Middle frontal gyrus (tissue), 1 donor: ENCODE results near the gene NAV2.
A peak's percentile ranks its signal among the peaks of the same experiment; 100 is the strongest.
"Not testable (repeated sequence)": the region's sequence is repeated elsewhere in the genome, so short reads cannot be mapped to it uniquely, and the experiment has no call there.

Experiments
- DNase-seq: peaks from one replicate; pipeline ENCODE4 v3.0.0-alpha.2; 2015; ENCODE audit warnings: low spot score; ENCODE audit errors: extremely low spot score

Gene NAV2

GRCh38 chr11:19891022-19891421 lies 178.4 kb downstream of the NAV2 start:
- no peak for DNase-seq

DNA sequence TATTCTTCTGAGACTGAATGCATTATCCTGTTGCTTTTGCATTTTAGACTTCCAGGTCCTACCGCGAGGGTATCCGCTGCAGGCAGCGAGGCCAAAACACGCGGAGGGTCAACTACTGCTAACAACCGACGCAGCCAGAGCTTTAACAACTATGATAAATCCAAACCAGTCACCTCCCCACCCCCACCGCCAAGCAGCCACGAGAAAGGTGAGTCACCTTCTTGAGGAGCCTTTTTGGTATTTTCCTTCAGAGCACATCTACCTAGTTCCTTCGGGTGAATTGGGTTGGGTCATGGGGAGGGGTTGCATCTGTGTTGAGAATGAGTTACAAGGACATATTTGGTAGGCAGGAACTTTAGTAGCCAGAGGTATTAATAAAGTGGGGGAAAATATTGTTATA lies 179.8 kb downstream of the NAV2 start:
- DNase-seq = no peak

DNA sequence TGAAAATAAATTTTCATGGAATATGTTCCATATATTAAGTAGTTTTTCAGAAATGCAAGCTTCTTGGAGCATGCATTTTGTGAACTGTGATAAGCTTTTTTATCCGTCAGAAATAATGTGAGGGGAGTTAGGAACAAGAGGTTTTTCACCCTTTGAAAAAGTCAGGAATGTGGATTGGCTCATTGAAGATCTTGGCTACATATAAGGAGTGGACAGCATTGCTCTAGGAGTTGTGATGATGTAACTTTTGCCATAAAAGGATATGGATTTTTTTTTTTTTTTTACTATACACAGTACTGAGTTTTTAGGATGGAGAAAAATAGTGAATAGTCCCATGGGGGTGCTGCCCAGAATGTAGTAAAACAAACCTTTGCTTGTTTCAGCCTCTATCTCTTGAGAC lies 180.2 kb downstream of the NAV2 start:
- no peak for DNase-seq

DNA sequence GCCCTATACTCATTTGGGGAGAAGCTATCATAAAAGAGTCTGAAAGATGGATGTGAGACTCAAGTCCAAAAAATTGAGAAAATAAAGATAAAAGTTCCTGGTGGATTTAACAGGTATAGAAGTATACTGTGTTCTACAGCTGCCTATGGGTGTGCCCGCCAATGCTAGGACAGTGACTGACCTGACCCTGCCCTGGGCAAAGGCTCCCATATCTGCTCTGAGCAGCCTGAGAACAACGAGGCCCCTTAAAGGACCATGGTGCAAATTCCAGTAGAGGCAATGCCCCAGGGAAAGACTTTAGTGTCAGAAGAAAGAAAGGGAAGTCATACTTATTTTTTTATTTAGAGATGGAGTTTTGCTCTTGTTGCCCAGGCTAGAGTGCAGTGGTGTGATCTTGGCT lies 181.8 kb downstream of the NAV2 start:
- DNase-seq = no peak

DNA sequence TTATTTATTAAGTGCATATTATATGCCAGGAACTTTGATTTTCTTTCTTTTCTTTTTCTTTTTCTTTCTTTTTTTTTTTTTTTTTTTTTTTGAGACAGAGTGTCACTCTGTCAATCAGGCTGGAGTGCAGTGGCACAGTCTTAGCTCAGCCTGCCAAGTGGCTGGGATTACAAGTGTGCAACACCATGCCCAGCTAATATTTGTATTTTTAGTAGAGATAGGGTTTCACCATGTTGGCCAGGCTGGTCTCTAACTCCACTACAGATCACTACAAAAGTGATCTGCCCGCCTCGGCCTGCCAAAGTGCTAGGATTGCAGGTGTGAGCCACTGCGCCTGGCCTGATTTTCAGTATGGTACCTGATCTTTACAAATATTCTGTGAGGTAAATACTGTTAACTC lies 182.4 kb downstream of the NAV2 start:
- not testable (repeated sequence) for DNase-seq

DNA sequence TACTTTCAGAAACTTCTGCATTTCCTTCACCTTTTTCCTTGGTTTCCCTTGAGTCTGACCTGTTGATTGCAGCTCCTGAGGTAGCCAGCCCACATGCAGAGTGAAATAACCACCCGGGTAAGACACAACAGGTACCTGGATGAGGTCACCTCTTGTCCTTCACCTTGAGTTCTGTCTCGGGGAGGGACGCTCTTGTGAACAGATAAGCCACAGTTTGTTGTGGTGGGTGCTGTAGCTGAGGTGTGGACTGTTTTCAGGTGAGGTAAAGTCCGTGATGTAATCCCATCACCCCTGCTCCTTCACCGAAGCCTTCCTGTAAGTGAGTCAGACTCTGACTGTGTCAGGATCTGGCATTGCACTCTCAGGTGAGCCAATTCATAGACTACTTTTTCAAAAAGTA lies 183.1 kb downstream of the NAV2 start:
- DNase-seq = no peak

DNA sequence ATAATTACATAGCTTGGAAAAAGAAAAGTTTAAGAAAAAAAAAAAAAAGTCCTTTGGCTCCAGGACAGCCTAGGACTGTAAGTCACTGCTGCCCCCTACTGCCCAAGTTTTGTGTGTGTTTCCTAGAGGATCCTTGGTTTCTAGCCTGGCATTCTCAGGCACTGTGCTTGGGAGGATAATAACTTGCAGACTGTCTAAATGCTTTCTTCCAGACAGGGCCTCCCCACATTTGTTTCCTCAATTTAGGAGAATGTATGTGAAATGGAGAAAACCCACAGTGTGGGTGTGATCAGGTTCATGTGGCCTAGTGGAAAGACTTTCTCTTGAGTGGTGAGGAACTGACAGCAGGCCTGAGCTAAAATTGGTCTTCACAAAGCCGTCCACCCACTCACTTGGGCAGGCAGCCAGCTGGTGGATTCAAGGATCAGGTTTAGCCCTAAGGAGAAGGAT lies 191.0 kb downstream of the NAV2 start:
- peak; percentile 70 for DNase-seq

DNA sequence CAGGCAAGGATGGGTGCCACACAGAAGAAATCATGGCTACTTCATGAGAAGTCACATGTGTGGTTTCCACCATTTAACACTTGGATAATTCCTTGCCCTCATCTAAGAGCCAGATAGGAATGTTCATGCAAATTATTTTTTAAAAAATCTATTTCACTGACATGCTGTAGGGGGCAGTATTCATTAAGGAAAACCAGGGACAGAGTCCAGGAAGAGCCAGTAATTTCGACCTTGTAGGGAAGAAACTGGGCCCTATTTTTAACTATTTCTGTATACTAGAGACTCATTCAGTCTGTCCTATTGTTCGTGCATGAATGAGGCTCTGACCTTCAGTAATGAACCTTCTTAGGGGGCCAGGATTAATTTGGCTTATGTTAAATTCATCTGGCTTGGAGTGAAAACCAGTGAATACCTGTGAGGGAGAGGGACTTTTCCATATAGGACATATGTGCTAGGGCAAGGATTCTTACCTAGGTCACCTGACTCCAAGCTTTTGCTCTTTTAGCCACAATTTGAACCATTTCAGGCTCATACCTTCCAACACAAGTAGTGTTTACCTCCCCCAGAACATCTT lies 192.7 kb downstream of the NAV2 start:
- peak; percentile 9 for DNase-seq

DNA sequence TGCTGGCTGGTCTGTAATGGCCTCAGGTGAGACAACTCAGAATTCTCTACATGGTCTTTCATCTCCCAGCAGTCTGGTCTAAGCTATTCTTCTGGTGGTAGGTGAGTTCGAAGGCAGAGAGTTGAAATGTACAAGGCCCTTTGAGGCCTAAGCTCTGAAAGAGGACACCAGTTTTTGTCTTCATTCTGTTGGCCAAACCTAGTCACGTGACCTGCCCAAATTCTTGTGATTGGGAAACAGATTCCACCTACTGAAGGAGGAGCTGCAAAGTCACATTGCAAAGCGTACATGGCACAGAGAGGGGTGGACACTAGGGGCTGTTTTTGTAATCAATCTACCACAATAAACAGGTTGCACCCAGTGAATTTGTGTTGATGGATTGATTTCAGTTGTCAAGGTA lies 193.5 kb downstream of the NAV2 start:
- DNase-seq = no peak

DNA sequence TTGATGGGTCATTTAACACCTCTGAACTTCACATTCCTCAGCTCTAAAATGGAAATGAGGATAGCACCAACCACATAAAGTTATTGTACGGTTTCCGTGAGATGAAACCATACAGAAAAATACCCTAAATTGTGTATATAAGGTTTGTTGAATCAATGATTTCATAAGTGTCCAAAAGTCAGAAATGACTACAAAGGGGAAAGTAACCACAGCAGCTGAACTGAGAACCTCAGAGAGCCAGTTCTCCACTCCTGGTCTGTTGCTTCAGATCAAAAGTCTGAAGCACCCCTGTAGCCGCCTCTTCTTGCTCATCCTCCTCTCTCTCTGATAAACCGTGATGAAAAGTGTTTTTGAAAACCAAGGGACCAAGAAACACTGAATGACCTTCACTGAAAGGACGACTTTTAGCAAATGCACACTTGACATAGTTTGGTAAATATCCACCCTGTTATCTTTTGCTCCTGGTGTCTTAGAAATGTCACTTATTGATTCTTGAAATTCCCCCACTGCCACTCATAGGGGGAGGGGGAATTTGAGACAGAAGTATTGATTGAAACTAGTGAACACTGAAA lies 194.5 kb downstream of the NAV2 start:
- DNase-seq = no peak

- DNase-seq = no peak
Observed at GRCh38 chr11:19907839-19908238, 195.2 kb downstream of the NAV2 start.

DNA sequence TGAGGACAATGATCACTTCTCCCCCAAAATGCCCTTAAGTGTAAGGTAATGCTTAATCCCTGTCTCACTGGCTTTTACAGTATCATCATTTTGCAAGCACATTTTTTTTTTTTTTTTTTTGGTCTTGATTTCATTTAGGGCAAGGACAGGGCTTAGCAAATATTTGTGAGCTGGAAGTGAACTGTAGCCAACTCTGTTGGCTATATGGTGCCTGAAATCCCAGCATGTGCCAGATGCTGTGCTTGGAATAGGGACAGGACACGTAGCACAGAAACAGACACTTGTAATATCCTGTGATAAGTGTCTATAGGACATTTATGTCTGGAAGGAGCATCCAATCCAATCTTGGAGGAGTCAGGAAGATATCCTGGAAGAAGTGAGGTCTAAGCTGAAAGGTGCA lies 198.3 kb downstream of the NAV2 start:
- DNase-seq = no peak

GRCh38 chr11:19912115-19912957 lies 199.7 kb downstream of the NAV2 start:
- no peak for DNase-seq

DNA sequence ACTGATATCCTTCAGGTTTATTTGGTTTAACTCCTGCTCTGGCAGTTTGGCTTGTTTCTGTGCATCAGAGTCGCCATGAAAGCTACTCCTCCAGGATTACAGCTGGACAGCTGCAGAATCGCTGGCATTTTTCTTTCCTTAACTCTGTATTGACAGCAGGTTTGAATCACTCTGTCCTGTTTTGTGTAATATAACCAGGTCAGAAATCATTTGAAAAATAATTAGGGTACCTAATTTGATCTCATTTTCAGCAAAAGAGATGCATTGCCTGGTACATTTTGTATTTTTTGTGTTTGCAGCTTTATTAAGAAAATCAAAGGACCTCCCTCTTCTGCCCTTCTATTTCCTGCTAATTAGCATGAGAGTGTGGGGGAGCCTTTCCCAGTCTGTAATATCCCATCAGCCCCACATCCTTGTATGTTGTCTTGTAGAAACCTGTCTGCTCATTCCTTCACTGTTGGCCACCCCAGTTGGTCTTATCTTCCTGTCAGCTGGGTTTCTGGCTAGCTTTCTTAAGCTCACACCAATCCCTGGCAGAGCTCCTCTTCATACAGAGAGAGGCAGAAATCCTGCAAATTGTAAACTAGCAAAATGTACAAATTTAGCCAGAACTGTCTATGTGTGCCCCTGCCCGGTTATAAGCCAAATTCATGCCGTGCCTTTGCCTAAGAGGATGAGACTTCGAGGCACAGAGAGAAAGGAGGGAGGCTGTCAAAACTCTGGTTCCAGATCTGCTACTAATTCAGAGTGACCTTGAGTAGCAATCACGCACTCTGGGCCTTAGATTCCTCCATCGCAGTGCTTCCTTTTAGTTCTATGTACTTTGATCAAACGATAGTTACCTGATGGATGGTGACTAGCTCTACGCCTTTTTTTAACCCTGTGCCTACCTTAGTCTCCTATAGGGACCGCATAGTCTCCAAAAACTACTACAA lies 200.6 kb downstream of the NAV2 start:
- no peak for DNase-seq

DNA sequence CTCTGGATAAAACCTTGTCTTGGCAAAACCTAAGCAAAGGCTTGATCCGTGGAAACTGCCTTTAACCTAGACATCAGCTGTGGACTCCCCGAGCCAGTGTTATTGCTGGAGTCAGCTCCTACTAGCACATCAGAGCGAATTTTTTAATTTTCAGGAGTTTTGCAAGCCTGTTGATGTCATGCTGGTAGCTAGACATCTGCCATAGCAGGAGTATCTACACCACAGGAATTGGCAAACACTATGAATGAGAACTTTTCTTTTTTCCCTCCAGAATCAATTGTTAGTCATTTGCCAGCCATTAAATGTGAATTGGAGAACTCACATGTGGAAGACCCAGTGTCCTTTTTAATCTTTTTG lies 201.2 kb downstream of the NAV2 start:
- no peak for DNase-seq

GRCh38 chr11:19915808-19916207 lies 203.2 kb downstream of the NAV2 start:
- DNase-seq = no peak

DNA sequence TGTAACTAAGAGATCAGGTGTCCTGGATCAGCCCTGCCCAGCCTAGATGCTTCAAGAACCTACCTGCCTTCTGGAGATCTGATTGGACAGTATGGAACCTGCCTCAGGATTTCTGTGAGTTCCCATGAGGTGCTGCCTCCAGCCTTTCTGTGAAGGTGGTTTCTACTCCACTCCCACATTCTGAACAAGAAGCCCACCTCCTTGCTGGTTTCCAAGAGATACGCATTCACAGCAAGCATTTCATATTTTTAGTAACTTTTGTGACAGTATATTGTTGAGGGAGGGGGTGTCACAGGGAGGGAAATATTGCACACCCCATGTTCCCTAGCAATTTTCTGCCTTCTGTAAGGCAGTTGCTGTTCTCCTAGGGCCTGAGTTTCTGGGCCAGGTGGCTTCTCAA lies 204.4 kb downstream of the NAV2 start:
- no peak for DNase-seq

GRCh38 chr11:19918302-19919049 lies 205.8 kb downstream of the NAV2 start:
- no peak for DNase-seq

DNA sequence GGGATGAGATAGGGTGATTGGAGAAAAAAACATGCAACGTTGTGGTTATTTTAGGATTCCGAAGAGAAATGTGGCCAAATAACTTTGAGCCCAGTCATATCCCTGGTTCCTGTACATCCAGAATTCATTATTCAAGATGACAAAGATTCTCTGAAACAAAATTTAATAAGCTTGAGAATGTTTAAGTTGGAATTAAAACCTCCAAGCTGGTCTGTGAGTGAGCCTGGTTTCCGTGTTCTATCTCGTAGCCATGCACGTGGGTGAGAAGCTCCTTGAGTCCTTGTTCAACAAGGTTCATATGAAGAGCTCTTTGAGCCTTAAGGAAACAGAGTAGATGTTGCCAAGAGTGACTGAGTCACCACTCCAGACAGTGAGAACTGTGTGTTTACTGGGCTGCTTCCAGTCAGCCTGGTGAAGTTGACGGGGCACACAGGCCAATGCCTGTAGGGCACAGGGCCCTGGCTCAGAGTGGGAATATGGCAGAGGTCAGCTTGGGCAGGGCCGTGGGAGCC lies 206.5 kb downstream of the NAV2 start:
- no peak for DNase-seq

GRCh38 chr11:19920982-19921381 lies 208.3 kb downstream of the NAV2 start:
- DNase-seq = no peak
